ENCODE results near the gene EVI2B.

GRCh38 chr17:31313982-31314781, at the start of gene EVI2B:
- TF ChIP-seq CTCF (IDR thresholded peaks at IDR 0.05) (no peak), POLR2A (IDR thresholded peaks at IDR 0.05) (peak; percentile 35), POLR2AphosphoS5 (IDR thresholded peaks at IDR 0.05) (peak in 2 of 3 donors; percentile 40 to 46), EP300 (IDR thresholded peaks at IDR 0.05; ENCODE audit: low read depth) (no peak)

Measured in transverse colon (tissue), 4 donors.